B cell (primary cell): Measurements from ENCODE around the gene EIF5. TPM values are rescaled to one million over a fixed set of nuclear protein-coding genes. Genes with fewer than 3 reads are reported as not detected.

Experiments used
- ATAC-seq: fragments of 200-7000 bp; cut with Tn5 transposase; one replicate; pipeline ENCODE4 v1.10.0; 2021; ENCODE audit warnings: low read depth, mild to moderate bottlenecking, moderate number of reproducible peaks, moderate library complexity
- CTCF ChIA-PET: fragments of 350-600 bp; sonication (Branson Sonifier 250); formaldehyde crosslinking; loops from one replicate; lab custom pipeline; 2021; ENCODE audit warnings: antibody characterized with exemption, inconsistent platforms; lab: Charles Lee
- POLR2A ChIA-PET: fragments of 350-600 bp; sonication (Branson Sonifier 250); formaldehyde crosslinking; loops from one replicate; lab custom pipeline; 2021; ENCODE audit warnings: antibody characterized with exemption; lab: Charles Lee
- DNase-seq: peaks from one replicate; pipeline ENCODE4 v3.0.0; 2013
- H2AFZ ChIP-seq: 2 replicates; pipeline ENCODE4 v1.6.1; 2012; ENCODE audit warnings: mild to moderate bottlenecking, low read depth, low read length; ENCODE audit not compliant: insufficient read depth, poor library complexity, severe bottlenecking
- H3K27ac ChIP-seq, 2 donors: 1 replicate in 1 of 2; 2 replicates in 1 of 2; pipeline ENCODE4 v1.5.1; 2012 to 2013; ENCODE audit warnings: low read length in 2 of 2, mild to moderate bottlenecking in 2 of 2, moderate library complexity in 1 of 2
- H3K27me3 ChIP-seq, 4 experiments: fragments of 200-600 bp in 1 of 4; sonication (generic) in 1 of 4; replicated peaks in 1 of 4; 1 replicate in 2 of 4; 2 replicates in 2 of 4; pipeline versions ENCODE4 v1.6.1 to v1.7.0; 2013 to 2016; ENCODE audit warnings: low read length in 3 of 4, mild to moderate bottlenecking in 2 of 4, mixed read lengths in 1 of 4, moderate library complexity in 1 of 4; ENCODE audit not compliant: insufficient read depth in 4 of 4, control insufficient read depth in 3 of 4; ENCODE audit errors: control extremely low read depth in 1 of 4
- H3K36me3 ChIP-seq, 2 experiments: replicated peaks in 1 of 2; 1 replicate in 1 of 2; 2 replicates in 1 of 2; pipeline versions ENCODE4 v1.6.1 to v1.7.1; 2013; ENCODE audit warnings: low read length in 1 of 2; ENCODE audit not compliant: insufficient read depth in 2 of 2, control insufficient read depth in 1 of 2; ENCODE audit errors: control extremely low read depth in 1 of 2, extremely low read depth in 1 of 2
- H3K4me1 ChIP-seq, 2 donors: fragments of 200-600 bp in 1 of 2; sonication (generic) in 1 of 2; 1 replicate in 1 of 2; 2 replicates in 1 of 2; pipeline versions ENCODE4 v1.5.1 to v1.6.1; 2013 to 2017; ENCODE audit warnings: low read length in 2 of 2; ENCODE audit not compliant: control insufficient read depth in 2 of 2, insufficient read depth in 2 of 2
- H3K4me2 ChIP-seq: replicated peaks from 2 replicates; pipeline ENCODE3; 2012; ENCODE audit warnings: mild to moderate bottlenecking, low read depth, low read length; ENCODE audit not compliant: poor library complexity, severe bottlenecking
- H3K4me3 ChIP-seq, 5 experiments: fragments of 200-600 bp in 1 of 5; sonication (generic) in 1 of 5; 1 replicate in 3 of 5; 2 replicates in 2 of 5; pipeline versions ENCODE4 v1.5.1 to v1.7.0; 2011 to 2016; ENCODE audit warnings: low read length in 4 of 5, mild to moderate bottlenecking in 4 of 5, low read depth in 2 of 5, control low read depth in 1 of 5, moderate library complexity in 1 of 5; ENCODE audit not compliant: insufficient read depth in 1 of 5; ENCODE audit errors: control extremely low read depth in 1 of 5, extremely low read depth in 1 of 5
- H3K79me2 ChIP-seq: fragments of 200-600 bp; sonication (generic); one replicate; pipeline ENCODE4 v1.6.0; 2016; ENCODE audit warnings: low read length; ENCODE audit not compliant: control insufficient read depth, insufficient read depth
- H3K9ac ChIP-seq: fragments of 200-600 bp; sonication (generic); 2 replicates; pipeline ENCODE4 v1.6.1; 2017; ENCODE audit warnings: mild to moderate bottlenecking, low read length, moderate library complexity
- H3K9me3 ChIP-seq, 3 donors: one replicate each; pipeline versions ENCODE4 v1.6.1 to v1.7.1; 2013; ENCODE audit warnings: low read length in 2 of 3; ENCODE audit not compliant: control insufficient read depth in 2 of 3, insufficient read depth in 1 of 3; ENCODE audit errors: control extremely low read depth in 1 of 3
- H4K20me1 ChIP-seq: 2 replicates; pipeline ENCODE4 v1.6.0; 2012; ENCODE audit warnings: mild to moderate bottlenecking, low read length; ENCODE audit not compliant: insufficient read depth, control insufficient read depth, poor library complexity, severe bottlenecking
- H3K27ac Mint-ChIP-seq: one replicate; pipeline ENCODE4 v1.8.0; 2021; ENCODE audit warnings: mixed read lengths
- H3K27me3 Mint-ChIP-seq: one replicate; pipeline ENCODE4 v1.8.0; 2021; ENCODE audit warnings: mixed read lengths
- H3K4me1 Mint-ChIP-seq: one replicate; pipeline ENCODE4 v1.8.0; 2021; ENCODE audit warnings: mixed read lengths
- H3K4me3 Mint-ChIP-seq: one replicate; pipeline ENCODE4 v1.8.0; 2021; ENCODE audit warnings: mixed read lengths
- H3K9me3 Mint-ChIP-seq: one replicate; pipeline ENCODE4 v1.8.0; 2022; ENCODE audit warnings: mixed read lengths; ENCODE audit not compliant: insufficient read depth
- CTCF ChIP-seq: fragments of 200-600 bp; IDR thresholded peaks from one replicate; pipeline ENCODE4 v1.8.0; 2022; ENCODE audit warnings: antibody characterized with exemption, mild to moderate bottlenecking
- EZH2 ChIP-seq: IDR thresholded peaks from 2 replicates; pipeline ENCODE4 v1.6.1; 2012; ENCODE audit warnings: borderline replicate concordance, low read depth, mild to moderate bottlenecking, moderate library complexity, low read length; ENCODE audit not compliant: insufficient read depth, poor library complexity, severe bottlenecking
- WGBS: methylation state at CpG from one replicate; pipeline ENCODE4 v1.1.5; 2013; ENCODE audit warnings: missing lambda C conversion rate; ENCODE audit not compliant: insufficient coverage; 5-methylcytosine and 5-hydroxymethylcytosine counted together
- intact Hi-C: fragments of 100-400 bp; cut with micrococcal nuclease; formaldehyde crosslinking; loops from one replicate; pipeline ENCODE4 v1.10.0; 2022
- polyA plus RNA-seq: library from polyadenylated mRNA; depleted of rRNA; stranded (reverse); fragments of >200 nt; gene quantifications from 2 replicates; pipeline ENCODE4 v1.2.3, GENCODE V29; 2012
- total RNA-seq, 2 donors: library from RNA; stranded (reverse); fragments of 120-200 nt in 1 of 2; gene quantifications; 1 replicate in 1 of 2; 2 replicates in 1 of 2; pipeline versions ENCODE4 v1.2.3 to v1.2.4, GENCODE V29; 2013 to 2022

EIF5 gene
- total and polyA plus RNA-seq, 2 donors (not counting 1 experiment from before 2014, with no cell fraction given): 206 to 314 TPM

GRCh38 chr14:103343164-103343879 lies 9.3 kb downstream of the EIF5 start:
- POLR2A ChIA-PET: no interaction called here
- Mint-ChIP-seq H3K9me3 (no peaks in the 10 kb centered on the region), H3K27ac (no peak overlapping the region), H3K27me3 (no peaks in the 10 kb centered on the region), H3K4me1 (peaks cover 10% of the 10 kb centered on the region), H3K4me3 (no peak overlapping the region)
- no peak overlapping the region for H3K4me3 ChIP-seq
- H2AFZ ChIP-seq: no peak overlapping the region
- peaks cover 32% of the 10 kb centered on the region for H4K20me1 ChIP-seq
- H3K27ac ChIP-seq: no peak overlapping the region
- no peaks in the 10 kb centered on the region for H3K4me1 ChIP-seq
- 85% methylated on average over 4 of the region's 4 CpGs for WGBS
- peaks cover 9 to 66% of the 10 kb centered on the region in 2 experiments for H3K36me3 ChIP-seq
- ATAC-seq (no peak), DNase-seq (no peak)
- intact Hi-C loops: no loop called here
- CTCF ChIA-PET: interaction anchor here (0.5 to 1.3 kb wide), 2 partner anchors 15 to 47 kb away, joined by 3 to 4 read pairs; no protein-coding TSS in a partner anchor
- TF ChIP-seq CTCF (no peak), EZH2 (no peak)
- no peak overlapping the region for H3K4me2 ChIP-seq
- H3K9ac ChIP-seq: no peak overlapping the region
- no peaks in the 10 kb centered on the region for H3K9me3 ChIP-seq
- H3K79me2 ChIP-seq: peaks cover 8% of the 10 kb centered on the region
- H3K27me3 ChIP-seq: no peaks in the 10 kb centered on the region
